ENCODE results near the gene RPL10A.

The RPL10A gene

GRCh38 chr6:35492258-35492973 is 24.2 kb downstream of the RPL10A start:
- DNase-seq (ENCODE audit: low read depth): no peak

- no peak for DNase-seq (ENCODE audit: low read depth)
Measured at GRCh38 chr6:35492974-35493284, 24.7 kb downstream of the RPL10A start.

- no peak for DNase-seq (ENCODE audit: low read depth)
Measured at GRCh38 chr6:35493307-35493983, 25.2 kb downstream of the RPL10A start.

- no peak for DNase-seq (ENCODE audit: low read depth)
Measured at GRCh38 chr6:35494161-35494563, 26.0 kb downstream of the RPL10A start.

- no peak for DNase-seq (ENCODE audit: low read depth)
Measured at GRCh38 chr6:35495258-35496035, 27.2 kb downstream of the RPL10A start.

- no peak for DNase-seq (ENCODE audit: low read depth)
Measured at GRCh38 chr6:35496036-35496840, 28.0 kb downstream of the RPL10A start.

GRCh38 chr6:35496841-35497570 is 28.8 kb downstream of the RPL10A start, which contains the start of gene TEAD3:
TSS of gene TEAD3 (minus strand) at chr6:35497079.
- DNase-seq (ENCODE audit: low read depth): peak; percentile 33

GRCh38 chr6:35497571-35498421 is 29.6 kb downstream of the RPL10A start:
- DNase-seq (ENCODE audit: low read depth): peak; percentile 43

GRCh38 chr6:35498422-35499067 is 30.3 kb downstream of the RPL10A start:
- DNase-seq (ENCODE audit: low read depth): no peak

GRCh38 chr6:35499372-35499771 is 31.2 kb downstream of the RPL10A start:
- no peak for DNase-seq (ENCODE audit: low read depth)

- DNase-seq (ENCODE audit: low read depth): no peak
Measured at GRCh38 chr6:35500782-35501181, 32.6 kb downstream of the RPL10A start.

- DNase-seq (ENCODE audit: low read depth): no peak
Measured at GRCh38 chr6:35501784-35502183, 33.6 kb downstream of the RPL10A start.

- DNase-seq (ENCODE audit: low read depth): no peak
Measured at GRCh38 chr6:35503534-35503933, 35.3 kb downstream of the RPL10A start.

- DNase-seq (ENCODE audit: low read depth): no peak
Measured at GRCh38 chr6:35505999-35506412, 37.8 kb downstream of the RPL10A start.

GRCh38 chr6:35506536-35506935 is 38.3 kb downstream of the RPL10A start:
- DNase-seq (ENCODE audit: low read depth): no peak

- no peak for DNase-seq (ENCODE audit: low read depth)
Measured at GRCh38 chr6:35507221-35507620, 39.0 kb downstream of the RPL10A start.

- no peak for DNase-seq (ENCODE audit: low read depth)
Measured at GRCh38 chr6:35508027-35508426, 39.8 kb downstream of the RPL10A start.

GRCh38 chr6:35508542-35508941 is 40.3 kb downstream of the RPL10A start:
- DNase-seq (ENCODE audit: low read depth): no peak

- no peak for DNase-seq (ENCODE audit: low read depth)
Measured at GRCh38 chr6:35510916-35511561, 42.8 kb downstream of the RPL10A start.

GRCh38 chr6:35511562-35511941 is 43.4 kb downstream of the RPL10A start:
- DNase-seq (ENCODE audit: low read depth): no peak

All from stimulated activated CD8-positive, alpha-beta memory T cell treated with anti-CD3 and anti-CD28 coated beads, Interleukin-4, amount 100 ng/mL, for 24 hours (primary cell).